ENCODE results near the gene UNC13A. TPM values are rescaled to one million over a fixed set of nuclear protein-coding genes. Genes with fewer than 3 reads are reported as not detected.
"Not testable (repeated sequence)": the region's sequence is repeated elsewhere in the genome, so short reads cannot be mapped to it uniquely, and the experiment has no call there.

UNC13A gene
- total and polyA plus RNA-seq, 12 donors: 0.02 to 0.72 (median 0.06) TPM; not detected in 2

GRCh38 chr19:17575871-17576757 is 112.0 kb downstream of the UNC13A start:
- no peaks in the 10 kb centered on the region for H3K9me3 ChIP-seq
- intact Hi-C loops (cut with DNase I): loop anchor here in 3 of 10 donors (10.0 kb wide), 2 partner anchors 121 to 199 kb away; no protein-coding TSS in a partner anchor
- H3K27ac ChIP-seq: no peak overlapping the region
- no peak overlapping the region for H3K4me3 ChIP-seq
- H3K4me1 ChIP-seq: peaks cover 0 to 4% (median 0%) of the 10 kb centered on the region in 9 donors
- ATAC-seq: no peak
- 95 to 96% methylated on average over 11 of the region's 11 CpGs for WGBS, 2 donors
- DNase-seq: no peak
- no peaks in the 10 kb centered on the region for H3K27me3 ChIP-seq
- H3K36me3 ChIP-seq: peaks cover 5 to 96% (median 50%) of the 10 kb centered on the region in 9 donors
- TF ChIP-seq CTCF (IDR thresholded peaks at IDR 0.05): no peak

- Histone ChIP-seq H3K27ac (no peak overlapping the region), H3K36me3 (peaks cover 0 to 97% (median 52%) of the 10 kb centered on the region in 9 donors), H3K4me3 (no peak overlapping the region), H3K27me3 (no peaks in the 10 kb centered on the region), H3K4me1 (peaks cover 0 to 4% (median 0%) of the 10 kb centered on the region in 9 donors), H3K9me3 (no peaks in the 10 kb centered on the region)
- DNase-seq: no peak
- WGBS, 2 donors: 91 to 93% methylated on average over 7 of the region's 7 CpGs
- no peak for TF ChIP-seq CTCF (IDR thresholded peaks at IDR 0.05)
- intact Hi-C loops (cut with DNase I): loop anchor here in 5 of 10 donors (5.0 to 10.0 kb wide), 4 partner anchors 35 to 202 kb away; no protein-coding TSS in a partner anchor
- ATAC-seq: no peak
Measured at GRCh38 chr19:17572638-17573037, 115.5 kb downstream of the UNC13A start.

- peaks cover 0 to 13% (median 0%) of the 10 kb centered on the region in 9 donors for H3K4me1 ChIP-seq
- ATAC-seq: no peak
- WGBS, 2 donors: 86 to 87% methylated on average over 6 of the region's 6 CpGs
- peaks cover 0 to 99% (median 58%) of the 10 kb centered on the region in 9 donors for H3K36me3 ChIP-seq
- DNase-seq: no peak
- H3K4me3 ChIP-seq: no peak overlapping the region
- TF ChIP-seq CTCF (IDR thresholded peaks at IDR 0.05): no peak
- H3K9me3 ChIP-seq: no peaks in the 10 kb centered on the region
- no peaks in the 10 kb centered on the region for H3K27me3 ChIP-seq
- intact Hi-C loops (cut with DNase I): loop anchor here in 5 of 10 donors (5.0 to 10.0 kb wide), 4 partner anchors 33 to 204 kb away; no protein-coding TSS in a partner anchor
- no peak overlapping the region for H3K27ac ChIP-seq
Measured at GRCh38 chr19:17570791-17571190, 117.4 kb downstream of the UNC13A start.

GRCh38 chr19:17570291-17570690 is 117.9 kb downstream of the UNC13A start:
- peaks cover 0 to 99% (median 58%) of the 10 kb centered on the region in 9 donors for H3K36me3 ChIP-seq
- intact Hi-C loops (cut with DNase I): loop anchor here in 5 of 10 donors (5.0 to 10.0 kb wide), 4 partner anchors 33 to 205 kb away; no protein-coding TSS in a partner anchor
- WGBS, 2 donors: 97% methylated on average over 5 of the region's 5 CpGs

More at GRCh38 chr19:17570291-17570690, 117.9 kb downstream of the UNC13A start:
- not testable (repeated sequence) for H3K27ac ChIP-seq, H3K9me3 ChIP-seq, DNase-seq, H3K27me3 ChIP-seq, H3K4me3 ChIP-seq, ATAC-seq
- H3K4me1 ChIP-seq: peaks cover 0 to 18% (median 4%) of the 10 kb centered on the region in 9 donors
